ENCODE measurements around the gene CDYL2. TPM values are rescaled to one million over a fixed set of nuclear protein-coding genes. Genes with fewer than 3 reads are reported as not detected.

The CDYL2 gene
- total RNA-seq, 1 donor from 2014 or later = 5.3 TPM

DNA sequence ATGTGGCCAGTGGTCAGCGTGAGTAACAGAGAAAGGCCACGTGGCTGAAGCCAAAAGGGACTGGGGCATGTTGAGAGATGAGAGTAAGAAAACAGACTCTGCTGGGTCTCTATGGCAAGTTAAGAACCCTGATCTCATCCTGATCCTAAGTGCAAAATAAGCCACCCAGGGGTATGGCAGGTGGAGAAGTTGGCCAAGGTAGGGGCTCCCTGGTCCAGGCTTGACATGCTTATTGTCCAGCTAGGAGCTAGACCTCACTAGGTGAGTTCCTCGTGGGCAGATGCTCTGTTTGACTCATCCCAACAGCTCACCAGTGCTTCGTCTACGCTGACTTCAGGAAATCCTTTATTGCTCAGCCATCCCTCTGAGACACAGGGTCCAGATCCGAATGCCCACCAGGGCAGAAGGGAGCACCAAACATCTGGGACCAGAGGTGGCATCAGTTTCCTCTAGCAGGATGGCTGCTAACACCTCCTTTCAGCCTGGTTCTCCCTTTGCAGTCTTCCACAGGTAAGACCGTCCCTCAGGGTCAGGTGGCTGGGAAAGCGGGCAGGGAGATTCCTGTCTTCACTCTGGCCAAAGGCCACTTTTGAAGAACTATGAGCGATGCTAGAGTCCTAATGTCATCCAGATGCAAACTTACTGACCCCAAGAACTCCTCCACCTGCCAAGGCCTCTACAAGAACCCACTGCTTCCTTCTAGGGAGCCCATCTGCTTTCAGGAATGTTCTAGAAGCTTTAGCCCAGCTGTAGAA lies 99.5 kb downstream of the CDYL2 start:
- no peak for ATAC-seq

- no peak for ATAC-seq
Observed at GRCh38 chr16:80703131-80704071, 101.0 kb downstream of the CDYL2 start.

- no peak for ATAC-seq
Observed at GRCh38 chr16:80702696-80703095, 101.7 kb downstream of the CDYL2 start.

- no peak for ATAC-seq
Observed at GRCh38 chr16:80700558-80700957, 103.8 kb downstream of the CDYL2 start.

GRCh38 chr16:80695020-80695419 lies 109.4 kb downstream of the CDYL2 start:
- no peak for ATAC-seq

- no peak for ATAC-seq
Observed at GRCh38 chr16:80693553-80693952, 110.8 kb downstream of the CDYL2 start.

- no peak for ATAC-seq
Observed at GRCh38 chr16:80692270-80692669, 112.1 kb downstream of the CDYL2 start.

- no peak for ATAC-seq
Observed at GRCh38 chr16:80691111-80691741, 113.2 kb downstream of the CDYL2 start.

DNA sequence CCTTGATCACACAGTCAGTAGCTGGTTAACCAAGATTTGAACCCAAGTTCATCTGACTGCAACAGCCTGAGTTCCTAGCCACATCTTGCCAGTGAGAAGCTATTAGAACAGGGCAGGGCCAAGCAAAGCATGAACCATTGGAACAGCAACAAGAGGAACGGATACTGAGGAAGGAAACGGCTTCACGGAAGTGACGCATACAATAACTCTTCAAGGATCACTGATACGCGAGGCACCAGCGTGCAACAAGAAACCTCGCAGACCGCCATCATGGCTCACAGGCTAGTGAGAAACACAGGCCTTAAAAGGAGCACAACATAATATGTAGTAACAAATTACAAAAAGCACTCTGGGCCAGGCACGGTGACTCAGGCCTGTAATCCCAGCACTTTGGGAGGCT lies 114.9 kb downstream of the CDYL2 start:
- ATAC-seq = no peak

DNA sequence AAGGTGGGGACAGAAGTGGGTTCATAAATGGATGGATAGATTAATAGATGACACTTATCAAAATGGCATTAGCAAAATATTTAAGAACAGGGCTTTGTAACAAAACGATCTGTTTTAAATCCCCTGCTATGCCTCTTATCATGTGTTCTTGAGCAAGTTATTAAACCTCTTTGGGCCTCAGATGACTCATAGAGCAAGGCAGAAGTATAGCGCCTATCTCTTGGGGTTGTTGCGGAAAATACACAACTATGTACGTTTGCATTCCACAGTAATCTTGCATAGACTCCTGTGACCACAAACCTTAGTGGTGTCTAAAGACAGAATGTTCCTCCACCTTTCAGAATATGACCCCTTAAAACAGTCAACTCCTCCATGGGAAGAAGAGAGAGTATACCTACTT lies 116.8 kb downstream of the CDYL2 start:
- ATAC-seq = no peak

DNA sequence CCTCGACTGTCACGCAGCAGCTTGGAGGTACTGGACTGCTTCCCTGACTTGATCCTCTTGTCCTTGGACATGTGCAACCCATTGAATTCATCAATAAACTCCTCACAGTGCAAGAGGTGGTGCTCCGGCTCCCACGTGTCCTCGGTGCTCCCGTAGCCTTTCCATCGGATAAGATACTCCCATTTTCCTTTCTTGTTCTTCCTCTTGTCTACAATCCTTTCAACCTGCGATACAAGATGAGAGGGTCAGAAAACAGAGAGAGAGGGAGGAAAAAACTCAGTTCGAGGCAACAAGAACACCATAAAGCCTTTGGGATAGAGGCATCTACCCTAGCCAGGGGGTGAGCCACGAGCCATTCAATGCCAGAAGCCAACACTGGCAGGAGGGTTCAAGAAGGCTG lies 119.5 kb downstream of the CDYL2 start:
- ATAC-seq = no peak

DNA sequence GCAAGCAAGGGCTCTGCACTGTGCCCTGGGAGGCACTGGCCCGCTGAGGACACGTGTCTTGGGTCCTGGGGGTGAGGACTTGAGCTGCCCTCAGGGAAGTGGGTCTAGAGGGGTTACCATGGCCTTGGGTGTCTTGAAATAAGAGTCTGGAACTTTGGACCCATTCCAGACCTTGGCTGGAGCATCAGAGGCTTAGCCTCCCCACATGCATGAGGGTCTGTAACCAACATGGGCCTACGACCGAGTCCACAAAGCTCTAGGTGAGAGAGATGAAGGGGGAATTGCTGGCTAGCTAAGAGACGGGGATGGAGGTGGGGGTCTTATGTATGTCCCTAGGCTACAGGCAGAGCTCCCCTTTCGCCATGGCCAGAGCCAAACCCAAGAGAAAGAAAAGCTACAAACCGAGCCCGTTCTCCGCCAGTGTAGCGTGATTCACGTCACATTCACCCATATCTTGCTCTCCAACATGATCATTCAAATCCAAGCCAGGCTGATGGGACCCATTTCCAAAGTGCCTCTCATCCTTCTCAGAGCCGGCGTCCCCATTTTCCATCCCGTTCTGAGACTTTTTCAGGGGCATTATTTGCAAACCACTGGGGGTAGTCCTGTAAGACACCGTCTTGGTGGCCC lies 120.1 kb downstream of the CDYL2 start:
- ATAC-seq = no peak

DNA sequence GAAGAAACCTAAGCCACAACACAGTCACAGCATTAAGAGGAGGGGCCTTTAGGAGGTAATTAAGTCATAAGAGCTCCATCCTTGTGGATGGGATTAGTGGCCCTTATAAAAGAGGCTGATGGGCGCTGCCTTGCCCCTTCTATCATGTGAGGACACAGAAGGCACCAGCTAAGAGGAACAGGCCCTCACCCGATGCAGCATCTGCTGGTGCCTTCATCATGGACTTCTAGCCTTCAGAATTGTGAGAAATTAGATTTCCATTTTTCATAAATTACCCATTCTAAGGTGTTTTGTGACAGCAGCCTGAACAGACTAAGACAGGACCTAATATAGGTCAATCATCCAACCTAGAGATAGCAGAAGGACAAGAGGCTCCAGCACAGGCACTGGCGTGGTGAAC lies 120.8 kb downstream of the CDYL2 start:
- no peak for ATAC-seq

- ATAC-seq = no peak
Observed at GRCh38 chr16:80682421-80683070, 121.9 kb downstream of the CDYL2 start.

GRCh38 chr16:80681436-80681835 lies 123.0 kb downstream of the CDYL2 start:
- ATAC-seq = no peak

- ATAC-seq = no peak
Observed at GRCh38 chr16:80680839-80681238, 123.6 kb downstream of the CDYL2 start.

DNA sequence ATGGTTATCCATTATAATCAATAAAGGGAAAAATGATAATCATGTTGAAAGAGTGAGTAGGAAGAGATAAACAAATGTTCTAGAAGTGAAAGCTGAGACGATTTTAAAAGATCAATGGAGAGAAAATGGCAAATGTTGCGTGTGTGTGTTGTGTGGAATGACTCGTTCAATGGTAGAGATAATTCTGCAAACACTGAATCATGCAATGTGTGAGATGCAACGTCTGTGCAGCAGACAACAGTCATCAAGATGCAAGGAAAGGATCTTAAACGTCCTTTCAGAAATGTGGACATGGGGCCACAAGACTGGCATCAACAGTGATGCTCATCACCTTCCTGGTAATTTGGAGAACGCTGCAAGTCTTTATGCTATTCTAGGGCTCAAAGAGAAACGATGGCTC lies 124.4 kb downstream of the CDYL2 start:
- ATAC-seq = no peak

DNA sequence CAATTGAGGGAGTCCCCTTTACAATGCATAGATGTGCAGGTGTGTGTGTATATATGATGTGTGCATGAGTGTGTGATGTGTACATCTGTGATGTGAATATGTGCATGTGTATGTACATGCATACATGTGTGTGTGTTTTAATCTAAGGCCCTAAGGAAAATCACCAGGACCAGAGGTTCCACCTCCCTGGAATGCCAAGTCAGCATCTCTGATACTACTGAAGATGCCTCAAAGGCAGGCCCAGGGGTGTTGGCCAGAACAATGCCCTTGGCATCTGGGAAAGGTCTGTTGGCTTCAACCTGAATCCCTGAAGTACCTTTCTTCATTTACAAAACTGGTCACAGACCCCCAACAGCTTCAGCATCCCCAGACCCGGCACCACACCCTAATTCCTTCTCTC lies 129.5 kb downstream of the CDYL2 start:
- no peak for ATAC-seq

- no peak for ATAC-seq
Observed at GRCh38 chr16:80672379-80672778, 132.0 kb downstream of the CDYL2 start.

DNA sequence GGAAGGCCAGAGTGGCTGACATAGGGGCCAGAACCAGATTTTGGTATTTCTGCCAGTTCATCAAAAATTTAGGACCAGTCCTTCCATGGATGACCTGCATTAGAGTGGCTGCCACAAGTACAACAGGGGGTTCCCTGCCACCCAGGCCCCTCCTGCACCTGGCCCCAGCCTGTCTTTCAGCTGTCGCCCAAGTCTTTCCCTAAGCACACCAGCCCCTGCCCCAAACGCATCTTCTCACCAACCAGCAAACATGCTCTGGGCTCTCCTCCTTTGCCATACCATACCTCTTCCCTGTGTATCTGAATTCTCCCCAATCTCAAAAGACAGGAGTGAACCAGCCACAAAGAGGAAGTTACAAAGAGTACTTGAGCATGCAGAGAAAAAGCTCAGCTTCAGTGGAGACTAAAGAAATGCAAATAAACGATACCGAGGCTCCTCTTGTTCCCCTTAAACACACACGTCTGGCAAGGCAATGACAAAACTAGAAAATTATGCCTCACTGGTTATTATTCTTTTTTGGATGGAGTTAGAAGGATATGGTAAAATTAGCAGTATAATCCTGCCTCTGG lies 133.0 kb downstream of the CDYL2 start:
- ATAC-seq = no peak

GRCh38 chr16:80670170-80670865 lies 134.1 kb downstream of the CDYL2 start:
- no peak for ATAC-seq

All from esophagus mucosa (tissue), 1 donor.